T-cell (primary cell): ENCODE data around the gene FOXP1. TPM values are rescaled to one million over a fixed set of nuclear protein-coding genes. Genes with fewer than 3 reads are reported as not detected.
A peak's percentile ranks its signal among the peaks of the same experiment; 100 is the strongest.

Experiments
- ATAC-seq, 4 experiments: fragments of 200-7000 bp in 3 of 4; fragments of 150-1000 bp in 1 of 4; cut with Tn5 transposase; replicated peaks in 1 of 4; 1 replicate in 3 of 4; 2 replicates in 1 of 4; pipeline ENCODE4 v1.10.0; 2021; ENCODE audit warnings: moderate library complexity in 3 of 4, mild to moderate bottlenecking in 2 of 4, moderate number of reproducible peaks in 1 of 4
- CTCF ChIA-PET, 2 donors: fragments of 300-600 bp; sonication (Branson Sonifier 250); formaldehyde crosslinking; loops; one replicate each; lab custom pipeline; 2022; ENCODE audit warnings: antibody characterized with exemption in 2 of 2; lab: Charles Lee
- POLR2A ChIA-PET, 2 donors: fragments of 300-600 bp; sonication (Branson Sonifier 250); formaldehyde crosslinking; loops; one replicate each; lab custom pipeline; 2022; ENCODE audit warnings: antibody characterized with exemption in 2 of 2; lab: Charles Lee
- DNase-seq, 35 experiments: peaks; one replicate each; pipeline versions ENCODE4 v3.0.0 to v3.0.0-alpha.2; 2013 to 2023
- H3K27ac ChIP-seq: one replicate; pipeline ENCODE4 v1.5.1; 2013; ENCODE audit warnings: low read length
- H3K27me3 ChIP-seq, 2 experiments: replicated peaks in 1 of 2; 1 replicate in 1 of 2; 2 replicates in 1 of 2; pipeline versions ENCODE4 v1.6.1 to v1.7.0; 2013; ENCODE audit warnings: low read length in 1 of 2, mixed read lengths in 1 of 2; ENCODE audit not compliant: control insufficient read depth in 2 of 2, insufficient read depth in 2 of 2; ENCODE audit errors: extremely low read depth in 1 of 2
- H3K36me3 ChIP-seq, 2 donors: 1 replicate in 1 of 2; 2 replicates in 1 of 2; pipeline versions ENCODE4 v1.6.1 to v1.7.0; 2013; ENCODE audit warnings: low read length in 1 of 2; ENCODE audit not compliant: control insufficient read depth in 2 of 2, insufficient read depth in 1 of 2; ENCODE audit errors: extremely low read depth in 1 of 2
- H3K4me1 ChIP-seq, 2 experiments: 1 replicate in 1 of 2; 2 replicates in 1 of 2; pipeline versions ENCODE4 v1.6.1 to v1.7.0; 2013; ENCODE audit warnings: low read length in 2 of 2, mixed read lengths in 1 of 2; ENCODE audit not compliant: insufficient read depth in 2 of 2, control insufficient read depth in 1 of 2; ENCODE audit errors: extremely low read depth in 1 of 2
- H3K4me3 ChIP-seq, 2 donors: 1 replicate in 1 of 2; 2 replicates in 1 of 2; pipeline versions ENCODE4 v1.5.1 to v1.7.0; 2013; ENCODE audit warnings: mild to moderate bottlenecking in 2 of 2, low read length in 1 of 2, moderate library complexity in 1 of 2; ENCODE audit not compliant: control insufficient read depth in 1 of 2; ENCODE audit errors: extremely low read depth in 1 of 2
- H3K9me3 ChIP-seq: 2 replicates; pipeline ENCODE4 v1.7.0; 2013
- H3K27ac Mint-ChIP-seq, 2 donors: one replicate each; pipeline ENCODE4 v1.8.0; 2020 to 2021; ENCODE audit warnings: mild to moderate bottlenecking in 2 of 2, mixed read lengths in 2 of 2
- H3K27me3 Mint-ChIP-seq, 2 donors: one replicate each; pipeline ENCODE4 v1.8.0; 2021 to 2022; ENCODE audit warnings: mixed read lengths in 2 of 2
- H3K36me3 Mint-ChIP-seq: one replicate; pipeline ENCODE4 v1.8.0; 2021; ENCODE audit warnings: mixed read lengths
- H3K4me1 Mint-ChIP-seq, 3 donors: one replicate each; pipeline ENCODE4 v1.8.0; 2020 to 2022; ENCODE audit warnings: mixed read lengths in 3 of 3, mild to moderate bottlenecking in 1 of 3
- H3K4me3 Mint-ChIP-seq, 3 donors: one replicate each; pipeline ENCODE4 v1.8.0; 2020 to 2022; ENCODE audit warnings: mild to moderate bottlenecking in 3 of 3, mixed read lengths in 3 of 3, moderate library complexity in 3 of 3
- H3K9me3 Mint-ChIP-seq, 3 donors: one replicate each; pipeline ENCODE4 v1.8.0; 2020 to 2022; ENCODE audit warnings: mixed read lengths in 3 of 3
- WGBS: methylation state at CpG from one replicate; pipeline ENCODE4 v1.1.5; 2013; ENCODE audit warnings: missing lambda C conversion rate; ENCODE audit not compliant: insufficient coverage; 5-methylcytosine and 5-hydroxymethylcytosine counted together
- total RNA-seq, 35 experiments: library from RNA in 6 of 35; stranded (reverse) in 6 of 35; fragments of 120-200 nt in 1 of 35; gene quantifications; one replicate each; pipeline versions ENCODE4 v1.2.1 to v1.2.4 and lab custom pipeline; 2013 to 2026

FOXP1 gene
- total RNA-seq, 5 donors from 2014 or later (not counting 1 experiment from before 2014, with no cell fraction given): 258 to 586 (median 290) TPM

GRCh38 chr3:71244153-71244825 lies 339.2 kb downstream of the FOXP1 start:
- ATAC-seq: no peak
- Histone ChIP-seq H3K4me1 (peaks cover 6 to 12% of the 10 kb centered on the region in 2 experiments), H3K27me3 (no peaks in the 10 kb centered on the region), H3K9me3 (no peaks in the 10 kb centered on the region), H3K36me3 (peaks cover 0 to 3% of the 10 kb centered on the region in 2 donors), H3K4me3 (no peak overlapping the region), H3K27ac (no peak overlapping the region)
- 100% methylated on average over 5 of the region's 9 CpGs for WGBS
- peaks cover 72 to 83% (median 78%) of the 10 kb centered on the region in 3 donors for H3K4me1 Mint-ChIP-seq
- no peak for DNase-seq
- no peaks in the 10 kb centered on the region for H3K9me3 Mint-ChIP-seq
- H3K4me3 Mint-ChIP-seq: no peak overlapping the region
- ChIA-PET CTCF (no interaction called here), POLR2A (interaction anchor here in 1 of 2 donors (0.6 kb wide), 1 partner anchor 519 kb away, joined by 5 read pairs; no protein-coding TSS in a partner anchor)
- H3K27ac Mint-ChIP-seq: no peak overlapping the region
- no peaks in the 10 kb centered on the region for H3K27me3 Mint-ChIP-seq
- peaks cover 27% of the 10 kb centered on the region for H3K36me3 Mint-ChIP-seq

GRCh38 chr3:71243229-71243628 lies 340.3 kb downstream of the FOXP1 start:
- no peaks in the 10 kb centered on the region for H3K9me3 Mint-ChIP-seq
- peaks cover 31% of the 10 kb centered on the region for H3K36me3 Mint-ChIP-seq

GRCh38 chr3:71241981-71242560 lies 341.5 kb downstream of the FOXP1 start:
- Histone ChIP-seq H3K9me3 (no peaks in the 10 kb centered on the region), H3K4me1 (peaks cover 2 to 3% of the 10 kb centered on the region in 2 experiments), H3K27ac (no peak overlapping the region), H3K4me3 (no peak overlapping the region), H3K27me3 (no peaks in the 10 kb centered on the region), H3K36me3 (peaks cover 6 to 7% of the 10 kb centered on the region in 2 donors)
- H3K36me3 Mint-ChIP-seq: peaks cover 37% of the 10 kb centered on the region
- no peaks in the 10 kb centered on the region for H3K27me3 Mint-ChIP-seq
- ATAC-seq (no peak), DNase-seq (no peak)
- POLR2A ChIA-PET: interaction anchor here in 1 of 2 donors (0.6 to 0.7 kb wide), 3 partner anchors 100 to 321 kb away, joined by 3 to 5 read pairs (median 4); no protein-coding TSS in a partner anchor
- 85% methylated on average over 5 of the region's 8 CpGs for WGBS
- no peak overlapping the region for H3K4me3 Mint-ChIP-seq
- peaks cover 61 to 78% (median 72%) of the 10 kb centered on the region in 3 donors for H3K4me1 Mint-ChIP-seq
- CTCF ChIA-PET: interaction anchor here in 1 of 2 donors (0.6 to 0.7 kb wide), 2 partner anchors 16 to 162 kb away, joined by 4 to 6 read pairs; no protein-coding TSS in a partner anchor
- H3K27ac Mint-ChIP-seq: peak overlapping the region in 1 of 2 donors; percentile 1
- no peaks in the 10 kb centered on the region for H3K9me3 Mint-ChIP-seq

More at GRCh38 chr3:71243229-71243628, 340.3 kb downstream of the FOXP1 start:
- H3K27me3 Mint-ChIP-seq: no peaks in the 10 kb centered on the region
- ChIA-PET POLR2A (interaction anchor here (0.6 to 0.7 kb wide), 3 partner anchors 8 to 184 kb away, joined by 3 to 6 read pairs (median 5); no protein-coding TSS in a partner anchor), CTCF (interaction anchor here in 1 of 2 donors (0.6 to 0.7 kb wide), 2 partner anchors 269 to 653 kb away, joined by 3 to 5 read pairs; no protein-coding TSS in a partner anchor)
- H3K27me3 ChIP-seq: no peaks in the 10 kb centered on the region
- ATAC-seq: no peak
- no peak overlapping the region for H3K4me3 Mint-ChIP-seq
- H3K4me1 ChIP-seq: peaks cover 6 to 9% of the 10 kb centered on the region in 2 experiments
- no peak overlapping the region for H3K4me3 ChIP-seq
- H3K4me1 Mint-ChIP-seq: peaks cover 66 to 81% (median 73%) of the 10 kb centered on the region in 3 donors
- H3K36me3 ChIP-seq: peaks cover 3 to 4% of the 10 kb centered on the region in 2 donors
- H3K9me3 ChIP-seq: no peaks in the 10 kb centered on the region
- H3K27ac Mint-ChIP-seq: no peak overlapping the region
- no peak for DNase-seq
- H3K27ac ChIP-seq: no peak overlapping the region
- WGBS: 88% methylated on average over 6 of the region's 8 CpGs

- Histone ChIP-seq H3K4me1 (peaks cover 0 to 3% of the 10 kb centered on the region in 2 experiments), H3K9me3 (no peaks in the 10 kb centered on the region), H3K27ac (no peak overlapping the region), H3K4me3 (no peak overlapping the region), H3K27me3 (no peaks in the 10 kb centered on the region), H3K36me3 (peaks cover 6 to 7% of the 10 kb centered on the region in 2 donors)
- no CpG with 5 or more reads among the region's 8 CpGs for whole genome bisulfite sequencing
- POLR2A ChIA-PET: interaction anchor here in 1 of 2 donors (0.6 kb wide), 1 partner anchor 101 kb away, joined by 4 read pairs; no protein-coding TSS in a partner anchor
- Mint-ChIP-seq H3K4me3 (no peak overlapping the region), H3K36me3 (peaks cover 39% of the 10 kb centered on the region), H3K9me3 (no peaks in the 10 kb centered on the region), H3K27ac (no peak overlapping the region), H3K27me3 (no peaks in the 10 kb centered on the region), H3K4me1 (peaks cover 57 to 71% (median 68%) of the 10 kb centered on the region in 3 donors)
- CTCF ChIA-PET: no interaction called here
- no peak for DNase-seq
- no peak for ATAC-seq
Measured at GRCh38 chr3:71241246-71241901, 342.2 kb downstream of the FOXP1 start.

- H3K4me1 ChIP-seq: no peaks in the 10 kb centered on the region
- H3K9me3 ChIP-seq: no peaks in the 10 kb centered on the region
- H3K9me3 Mint-ChIP-seq: no peaks in the 10 kb centered on the region
- ATAC-seq (no peak), DNase-seq (no peak)
- H3K36me3 Mint-ChIP-seq: peaks cover 48% of the 10 kb centered on the region
- POLR2A ChIA-PET: no interaction called here
- H3K27ac ChIP-seq: no peak overlapping the region
- peaks cover 55 to 68% (median 63%) of the 10 kb centered on the region in 3 donors for H3K4me1 Mint-ChIP-seq
- 82% methylated on average over 6 of the region's 8 CpGs for WGBS
- H3K27ac Mint-ChIP-seq: no peak overlapping the region
- no peak overlapping the region for H3K4me3 Mint-ChIP-seq
- H3K27me3 Mint-ChIP-seq: no peaks in the 10 kb centered on the region
- H3K4me3 ChIP-seq: no peak overlapping the region
- CTCF ChIA-PET: interaction anchor here in 1 of 2 donors (0.8 kb wide), 1 partner anchor 10 kb away, joined by 3 read pairs; no protein-coding TSS in a partner anchor
- no peaks in the 10 kb centered on the region for H3K27me3 ChIP-seq
- H3K36me3 ChIP-seq: peaks cover 6 to 9% of the 10 kb centered on the region in 2 donors
Measured at GRCh38 chr3:71240034-71240433, 343.5 kb downstream of the FOXP1 start.

- no peak for ATAC-seq
Measured at GRCh38 chr3:71238355-71238757, 345.2 kb downstream of the FOXP1 start.

More at GRCh38 chr3:71238355-71238757, 345.2 kb downstream of the FOXP1 start:
- H3K27me3 ChIP-seq: no peaks in the 10 kb centered on the region
- no peak overlapping the region for H3K27ac ChIP-seq
- H3K4me1 Mint-ChIP-seq: peaks cover 47 to 65% (median 50%) of the 10 kb centered on the region in 3 donors
- H3K36me3 Mint-ChIP-seq: peaks cover 57% of the 10 kb centered on the region
- H3K9me3 ChIP-seq: no peaks in the 10 kb centered on the region
- H3K36me3 ChIP-seq: peaks cover 6 to 12% of the 10 kb centered on the region in 2 donors
- WGBS: 92% methylated on average over 4 of the region's 4 CpGs
- H3K4me3 Mint-ChIP-seq: no peak overlapping the region
- peak overlapping the region in 1 of 2 donors; percentile 61 for H3K27ac Mint-ChIP-seq
- H3K9me3 Mint-ChIP-seq: no peaks in the 10 kb centered on the region
- no peaks in the 10 kb centered on the region for H3K4me1 ChIP-seq
- no peak overlapping the region for H3K4me3 ChIP-seq
- CTCF ChIA-PET: no interaction called here
- POLR2A ChIA-PET: interaction anchor here in 1 of 2 donors (0.6 kb wide), 1 partner anchor 238 kb away, joined by 3 read pairs; no protein-coding TSS in a partner anchor
- DNase-seq: no peak
- no peaks in the 10 kb centered on the region for H3K27me3 Mint-ChIP-seq
